Thyroid gland (tissue), 4 donors: ENCODE measurements around the gene PKHD1.

Experiments
- POLR2A ChIP-seq, 2 donors: fragments of 450-650 bp; IDR thresholded peaks; one replicate each; pipeline ENCODE4 v1.6.1; 2017; ENCODE audit warnings: antibody characterized with exemption in 2 of 2, mild to moderate bottlenecking in 2 of 2, moderate library complexity in 1 of 2
- TF ChIP-seq, protein P1 (sequence below), 6 experiments: fragments of 200-600 bp in 3 of 6; fragments of 450-650 bp in 3 of 6; sonication (generic) in 3 of 6; IDR thresholded peaks; one replicate each; pipeline ENCODE4 v1.5.1; 2016 to 2019; ENCODE audit warnings: antibody characterized with exemption in 6 of 6, mild to moderate bottlenecking in 2 of 6, inconsistent platforms in 1 of 6, moderate library complexity in 1 of 6

- TF ChIP-seq, protein P1, sequence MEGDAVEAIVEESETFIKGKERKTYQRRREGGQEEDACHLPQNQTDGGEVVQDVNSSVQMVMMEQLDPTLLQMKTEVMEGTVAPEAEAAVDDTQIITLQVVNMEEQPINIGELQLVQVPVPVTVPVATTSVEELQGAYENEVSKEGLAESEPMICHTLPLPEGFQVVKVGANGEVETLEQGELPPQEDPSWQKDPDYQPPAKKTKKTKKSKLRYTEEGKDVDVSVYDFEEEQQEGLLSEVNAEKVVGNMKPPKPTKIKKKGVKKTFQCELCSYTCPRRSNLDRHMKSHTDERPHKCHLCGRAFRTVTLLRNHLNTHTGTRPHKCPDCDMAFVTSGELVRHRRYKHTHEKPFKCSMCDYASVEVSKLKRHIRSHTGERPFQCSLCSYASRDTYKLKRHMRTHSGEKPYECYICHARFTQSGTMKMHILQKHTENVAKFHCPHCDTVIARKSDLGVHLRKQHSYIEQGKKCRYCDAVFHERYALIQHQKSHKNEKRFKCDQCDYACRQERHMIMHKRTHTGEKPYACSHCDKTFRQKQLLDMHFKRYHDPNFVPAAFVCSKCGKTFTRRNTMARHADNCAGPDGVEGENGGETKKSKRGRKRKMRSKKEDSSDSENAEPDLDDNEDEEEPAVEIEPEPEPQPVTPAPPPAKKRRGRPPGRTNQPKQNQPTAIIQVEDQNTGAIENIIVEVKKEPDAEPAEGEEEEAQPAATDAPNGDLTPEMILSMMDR (IDR thresholded peaks at IDR 0.05) = no peak
- no peak for TF ChIP-seq POLR2A (IDR thresholded peaks at IDR 0.05)
These were observed 32.0 kb downstream of the PKHD1 start for GRCh38 chr6:52055451-52055850.
